A673 (cell line): ENCODE results near the gene LRR1. TPM values are rescaled to one million over a fixed set of nuclear protein-coding genes. Genes with fewer than 3 reads are reported as not detected.

Experiments used
- BruUV-seq: library from RNA; stranded (reverse); fragments of 400-500 nt; replicated peaks from 2 replicates; lab custom pipeline; 2021; lab: Mats Ljungman, UMichigan
- CTCF ChIA-PET: fragments of 300-600 bp; sonication (Branson Sonifier 250); formaldehyde crosslinking; loops from one replicate; lab custom pipeline; 2022; ENCODE audit warnings: antibody characterized with exemption; lab: Charles Lee
- POLR2A ChIA-PET: fragments of 300-600 bp; sonication (Branson Sonifier 250); formaldehyde crosslinking; loops from one replicate; lab custom pipeline; 2022; ENCODE audit warnings: antibody characterized with exemption; ENCODE audit not compliant: low non-redundant PET; lab: Charles Lee
- DNase-seq: peaks from one replicate; pipeline ENCODE4 v3.0.0-alpha.2; 2015; ENCODE audit warnings: low spot score
- H3K27ac ChIP-seq: fragments of 200-600 bp; sonication (generic); 2 replicates; pipeline ENCODE4 v1.5.1; 2016; ENCODE audit warnings: mixed run types, low read depth, mild to moderate bottlenecking, mixed read lengths, antibody characterized with exemption, low read length; ENCODE audit not compliant: poor library complexity, severe bottlenecking
- H3K27me3 ChIP-seq: fragments of 200-600 bp; sonication (generic); replicated peaks from 2 replicates; pipeline ENCODE4 v1.6.1; 2017; ENCODE audit warnings: mixed run types, low read depth, mild to moderate bottlenecking, mixed read lengths, antibody characterized with exemption, low read length; ENCODE audit not compliant: insufficient read depth, poor library complexity
- H3K36me3 ChIP-seq: fragments of 200-600 bp; sonication (generic); 2 replicates; pipeline ENCODE4 v1.6.1; 2016; ENCODE audit warnings: mixed run types, mild to moderate bottlenecking, mixed read lengths, antibody characterized with exemption, low read length; ENCODE audit not compliant: insufficient read depth, poor library complexity, severe bottlenecking
- H3K4me1 ChIP-seq: fragments of 200-600 bp; sonication (generic); 2 replicates; pipeline ENCODE4 v1.6.1; 2017; ENCODE audit warnings: mixed run types, mild to moderate bottlenecking, mixed read lengths, antibody characterized with exemption, low read length; ENCODE audit not compliant: insufficient read depth, poor library complexity, severe bottlenecking
- H3K4me3 ChIP-seq: fragments of 200-600 bp; sonication (generic); 2 replicates; pipeline ENCODE4 v1.5.1; 2016; ENCODE audit warnings: low read depth, mixed run types, mild to moderate bottlenecking, mixed read lengths, low read length; ENCODE audit not compliant: poor library complexity, severe bottlenecking
- H3K9me3 ChIP-seq: fragments of 200-600 bp; sonication (generic); 2 replicates; pipeline ENCODE4 v1.6.1; 2016; ENCODE audit warnings: mixed run types, low read depth, mild to moderate bottlenecking, mixed read lengths, antibody characterized with exemption, low read length; ENCODE audit not compliant: poor library complexity, severe bottlenecking
- EZH2 ChIP-seq: fragments of 200-600 bp; sonication (generic); IDR thresholded peaks from 2 replicates; pipeline ENCODE4 v1.6.1; 2017; ENCODE audit warnings: borderline replicate concordance, low read depth, mild to moderate bottlenecking, mixed read lengths, antibody characterized with exemption, low read length; ENCODE audit not compliant: poor library complexity, severe bottlenecking
- intact Hi-C: fragments of 100-400 bp; cut with micrococcal nuclease; formaldehyde crosslinking; loops from one replicate; pipeline ENCODE4 v1.10.0; 2022; ENCODE audit not compliant: unreplicated experiment
- total RNA-seq: library from RNA; stranded (reverse); gene quantifications from 2 replicates; pipeline ENCODE4 v1.2.3, GENCODE V29; 2021
- TF ChIP-seq, protein P1 (sequence below): fragments of 300-800, 200-600 bp; sonication (generic); conservative IDR thresholded peaks from 2 replicates; pipeline ENCODE4 v1.5.1; 2017; ENCODE audit warnings: low read depth, mild to moderate bottlenecking, antibody characterized with exemption, low read length, moderate library complexity, mixed read lengths

Gene LRR1
- total RNA-seq, 1 experiment from 2014 or later, result 49.2 TPM

DNA sequence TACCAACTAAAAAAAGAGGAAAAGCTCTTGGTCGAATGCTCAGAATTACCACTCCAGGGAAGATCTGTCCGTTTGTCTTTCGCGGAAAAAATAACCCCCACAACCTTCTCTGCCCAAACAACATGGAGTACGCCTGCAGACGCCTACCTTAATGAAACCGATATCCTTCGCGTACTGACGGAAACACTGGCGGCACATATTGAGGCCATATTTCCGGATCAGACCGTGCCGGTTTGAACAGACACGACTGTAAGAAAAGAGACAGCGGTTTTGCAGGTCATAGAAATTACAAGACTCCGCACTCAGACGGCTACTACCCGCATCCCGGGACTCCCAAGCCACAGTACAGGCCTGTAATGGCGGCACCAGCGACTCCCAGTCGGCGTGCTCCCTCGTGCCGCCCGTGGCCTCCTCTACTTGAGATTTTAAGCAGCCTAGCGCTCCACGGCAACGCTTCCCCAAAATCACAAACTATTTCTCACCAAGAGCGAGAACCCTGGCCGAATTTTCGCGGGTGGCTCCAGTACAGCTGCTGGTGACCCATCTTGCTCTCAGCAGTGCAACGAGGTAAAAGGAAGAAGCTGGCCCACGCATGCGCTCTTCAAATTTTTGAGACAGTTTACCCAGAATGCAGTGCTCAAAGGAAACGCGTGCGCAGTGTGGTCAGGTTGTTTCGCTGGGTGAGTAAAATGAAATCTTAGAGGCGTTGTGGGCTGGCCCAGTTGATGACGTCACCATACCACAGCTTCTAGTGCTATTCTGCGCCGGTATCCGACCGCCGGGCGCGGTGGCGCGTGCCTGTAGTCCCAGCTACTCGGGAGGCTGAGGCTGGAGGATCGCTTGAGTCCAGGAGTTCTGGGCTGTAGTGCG lies 12.7 kb upstream of the LRR1 start, which contains the start of gene RPS29:
TSS of gene RPS29 (minus strand) at position 578 of the 870 bp plus-strand sequence. CDS start at position 544, 34 bp downstream.
- POLR2A ChIA-PET, result interaction anchor here (0.6 to 0.8 kb wide), 5 partner anchors 20 to 1560 kb away, joined by 3 to 4 read pairs (median 4); no protein-coding TSS in a partner anchor
- DNase-seq, result peak; percentile 99
- Histone ChIP-seq H3K4me3 (peak within 1 kb of the TSS; percentile 76), H3K27me3 (no peaks in the 10 kb centered on the region), H3K4me1 (peaks cover 21% of the 10 kb centered on the region), H3K27ac (peak within 1 kb of the TSS; percentile 87), H3K9me3 (no peaks in the 10 kb centered on the region), H3K36me3 (peaks cover 33% of the 10 kb centered on the region)
- no peak for TF ChIP-seq EZH2
- TF ChIP-seq, protein P1, sequence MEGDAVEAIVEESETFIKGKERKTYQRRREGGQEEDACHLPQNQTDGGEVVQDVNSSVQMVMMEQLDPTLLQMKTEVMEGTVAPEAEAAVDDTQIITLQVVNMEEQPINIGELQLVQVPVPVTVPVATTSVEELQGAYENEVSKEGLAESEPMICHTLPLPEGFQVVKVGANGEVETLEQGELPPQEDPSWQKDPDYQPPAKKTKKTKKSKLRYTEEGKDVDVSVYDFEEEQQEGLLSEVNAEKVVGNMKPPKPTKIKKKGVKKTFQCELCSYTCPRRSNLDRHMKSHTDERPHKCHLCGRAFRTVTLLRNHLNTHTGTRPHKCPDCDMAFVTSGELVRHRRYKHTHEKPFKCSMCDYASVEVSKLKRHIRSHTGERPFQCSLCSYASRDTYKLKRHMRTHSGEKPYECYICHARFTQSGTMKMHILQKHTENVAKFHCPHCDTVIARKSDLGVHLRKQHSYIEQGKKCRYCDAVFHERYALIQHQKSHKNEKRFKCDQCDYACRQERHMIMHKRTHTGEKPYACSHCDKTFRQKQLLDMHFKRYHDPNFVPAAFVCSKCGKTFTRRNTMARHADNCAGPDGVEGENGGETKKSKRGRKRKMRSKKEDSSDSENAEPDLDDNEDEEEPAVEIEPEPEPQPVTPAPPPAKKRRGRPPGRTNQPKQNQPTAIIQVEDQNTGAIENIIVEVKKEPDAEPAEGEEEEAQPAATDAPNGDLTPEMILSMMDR, result no peak
- intact Hi-C loops, result no loop called here
- CTCF ChIA-PET, result interaction anchor here (0.5 to 1.5 kb wide), 4 partner anchors 9 to 275 kb away, joined by 3 to 5 read pairs (median 4); partner anchors contain the start of genes LRR1, MGAT2 and RPL36AL
- BruUV-seq, result no TSS peak

DNA sequence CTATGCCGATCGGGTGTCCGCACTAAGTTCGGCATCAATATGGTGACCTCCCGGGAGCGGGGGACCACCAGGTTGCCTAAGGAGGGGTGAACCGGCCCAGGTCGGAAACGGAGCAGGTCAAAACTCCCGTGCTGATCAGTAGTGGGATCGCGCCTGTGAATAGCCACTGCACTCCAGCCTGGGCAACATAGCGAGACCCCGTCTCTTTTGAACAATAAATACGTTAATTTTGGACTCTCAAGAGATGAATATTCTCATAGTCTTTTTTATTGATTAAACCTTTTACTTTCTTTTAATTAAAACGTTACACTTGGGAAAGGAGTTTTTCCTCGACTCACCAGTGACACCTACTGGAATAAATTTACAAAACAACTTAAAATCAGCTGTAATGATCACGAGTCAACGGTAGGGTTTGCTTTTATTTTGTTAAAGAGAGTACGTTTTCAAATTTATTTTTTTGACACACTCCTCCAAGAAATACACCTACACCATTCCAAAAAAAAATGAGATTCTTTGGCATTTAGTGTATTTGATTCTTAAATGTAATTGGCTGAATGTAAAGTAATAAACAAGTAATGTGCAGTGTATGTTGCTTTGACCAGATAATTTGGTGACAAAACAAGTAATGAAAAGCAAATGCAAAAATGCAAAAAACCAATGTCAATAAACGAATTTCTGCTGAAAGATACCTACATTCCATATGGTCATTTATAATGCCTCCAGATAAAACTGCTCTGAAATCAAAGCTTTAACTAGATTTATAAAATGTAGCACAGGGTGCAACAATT lies 11.9 kb upstream of the LRR1 start:
- Histone ChIP-seq H3K9me3 (no peaks in the 10 kb centered on the region), H3K27ac (peak overlapping the region; percentile 87), H3K4me3 (peak overlapping the region; percentile 76), H3K4me1 (peaks cover 21% of the 10 kb centered on the region), H3K36me3 (peaks cover 30% of the 10 kb centered on the region), H3K27me3 (no peaks in the 10 kb centered on the region)
- POLR2A ChIA-PET, result interaction anchor here (0.6 to 0.8 kb wide), 3 partner anchors 19 to 1561 kb away, joined by 3 to 4 read pairs (median 3); no protein-coding TSS in a partner anchor
- peak; percentile 89 for DNase-seq
- TF ChIP-seq, protein P1, result peak; percentile 91
- TF ChIP-seq EZH2, result no peak
- no TSS peak for BruUV-seq
- intact Hi-C loops, result no loop called here
- CTCF ChIA-PET, result interaction anchor here (0.5 to 1.5 kb wide), 6 partner anchors 8 to 605 kb away, joined by 3 to 5 read pairs (median 4); partner anchors contain the start of genes LRR1, MGAT2 and RPL36AL

DNA sequence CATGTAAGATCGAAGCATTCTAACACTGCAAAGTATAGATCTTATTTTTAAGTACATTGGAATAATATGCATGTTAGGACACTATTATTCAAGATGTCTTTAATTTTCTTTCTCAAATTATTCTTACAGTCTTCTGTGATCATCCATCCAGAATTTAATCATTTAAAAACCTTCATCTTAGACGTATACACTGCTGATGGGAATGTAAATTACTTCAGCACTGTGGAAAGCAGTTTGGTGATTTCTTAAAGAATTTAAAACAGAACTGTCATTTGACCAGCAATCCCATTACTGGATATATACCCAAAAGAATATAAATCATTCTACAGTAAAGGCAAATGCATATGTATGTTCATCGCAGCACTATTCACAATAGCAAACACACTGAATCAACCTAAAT lies 9.4 kb upstream of the LRR1 start:
- TF ChIP-seq EZH2, result no peak
- TF ChIP-seq, protein P1, result no peak
- Histone ChIP-seq H3K27me3 (no peaks in the 10 kb centered on the region), H3K9me3 (no peaks in the 10 kb centered on the region), H3K4me3 (no peak overlapping the region), H3K4me1 (peaks cover 4% of the 10 kb centered on the region), H3K27ac (no peak overlapping the region), H3K36me3 (peaks cover 5% of the 10 kb centered on the region)
- intact Hi-C loops, result no loop called here
- BruUV-seq, result no TSS peak
- POLR2A ChIA-PET, result no interaction called here
- no peak for DNase-seq
- CTCF ChIA-PET, result no interaction called here
